Testis (tissue), 2 donors: ENCODE results near the gene DMPK.

Source experiments
- POLR2A ChIP-seq: fragments of 450-650 bp; IDR thresholded peaks from one replicate; pipeline ENCODE4 v1.6.1; 2017; ENCODE audit warnings: antibody characterized with exemption, mild to moderate bottlenecking, moderate library complexity
- TF ChIP-seq, protein P1 (sequence below), 3 experiments: fragments of 450-650 bp in 2 of 3; fragments of 200-600 bp in 1 of 3; sonication (generic) in 1 of 3; IDR thresholded peaks; one replicate each; pipeline ENCODE4 v1.5.1; 2016 to 2019; ENCODE audit warnings: antibody characterized with exemption in 3 of 3, mild to moderate bottlenecking in 2 of 3, moderate library complexity in 1 of 3

DNA sequence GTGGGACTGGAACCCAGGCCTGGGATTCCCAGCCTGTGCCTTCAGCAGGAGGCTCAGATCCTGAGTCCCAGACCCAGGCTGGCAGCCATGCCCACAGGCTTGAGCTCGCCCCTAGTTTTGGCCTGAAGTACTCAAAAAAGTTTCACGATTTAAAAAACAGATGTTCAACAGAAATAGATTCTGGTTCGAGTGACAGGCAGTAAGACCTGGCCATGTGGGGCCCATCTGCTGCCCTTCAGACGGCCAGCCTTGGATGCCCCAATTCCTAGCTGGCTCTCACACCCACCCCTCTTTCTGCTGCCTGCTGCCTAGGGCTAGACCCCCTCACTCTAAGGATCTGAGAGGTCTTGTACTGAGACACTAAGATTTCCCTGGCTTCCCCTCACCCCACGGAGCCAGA lies 2.8 kb upstream of the DMPK start:
- TF ChIP-seq, protein P1, sequence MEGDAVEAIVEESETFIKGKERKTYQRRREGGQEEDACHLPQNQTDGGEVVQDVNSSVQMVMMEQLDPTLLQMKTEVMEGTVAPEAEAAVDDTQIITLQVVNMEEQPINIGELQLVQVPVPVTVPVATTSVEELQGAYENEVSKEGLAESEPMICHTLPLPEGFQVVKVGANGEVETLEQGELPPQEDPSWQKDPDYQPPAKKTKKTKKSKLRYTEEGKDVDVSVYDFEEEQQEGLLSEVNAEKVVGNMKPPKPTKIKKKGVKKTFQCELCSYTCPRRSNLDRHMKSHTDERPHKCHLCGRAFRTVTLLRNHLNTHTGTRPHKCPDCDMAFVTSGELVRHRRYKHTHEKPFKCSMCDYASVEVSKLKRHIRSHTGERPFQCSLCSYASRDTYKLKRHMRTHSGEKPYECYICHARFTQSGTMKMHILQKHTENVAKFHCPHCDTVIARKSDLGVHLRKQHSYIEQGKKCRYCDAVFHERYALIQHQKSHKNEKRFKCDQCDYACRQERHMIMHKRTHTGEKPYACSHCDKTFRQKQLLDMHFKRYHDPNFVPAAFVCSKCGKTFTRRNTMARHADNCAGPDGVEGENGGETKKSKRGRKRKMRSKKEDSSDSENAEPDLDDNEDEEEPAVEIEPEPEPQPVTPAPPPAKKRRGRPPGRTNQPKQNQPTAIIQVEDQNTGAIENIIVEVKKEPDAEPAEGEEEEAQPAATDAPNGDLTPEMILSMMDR (IDR thresholded peaks at IDR 0.05), result no peak
- TF ChIP-seq POLR2A, result no peak
